GM21723 (cell line): ENCODE measurements around the gene PRDM12.

Experiments
- ATAC-seq: cut with Tn5 transposase; IDR thresholded peaks from one replicate; pipeline ENCODE4 v1.9.1; 2021; ENCODE audit warnings: mild to moderate bottlenecking, moderate library complexity; ENCODE audit not compliant: unreplicated experiment

The PRDM12 gene

DNA sequence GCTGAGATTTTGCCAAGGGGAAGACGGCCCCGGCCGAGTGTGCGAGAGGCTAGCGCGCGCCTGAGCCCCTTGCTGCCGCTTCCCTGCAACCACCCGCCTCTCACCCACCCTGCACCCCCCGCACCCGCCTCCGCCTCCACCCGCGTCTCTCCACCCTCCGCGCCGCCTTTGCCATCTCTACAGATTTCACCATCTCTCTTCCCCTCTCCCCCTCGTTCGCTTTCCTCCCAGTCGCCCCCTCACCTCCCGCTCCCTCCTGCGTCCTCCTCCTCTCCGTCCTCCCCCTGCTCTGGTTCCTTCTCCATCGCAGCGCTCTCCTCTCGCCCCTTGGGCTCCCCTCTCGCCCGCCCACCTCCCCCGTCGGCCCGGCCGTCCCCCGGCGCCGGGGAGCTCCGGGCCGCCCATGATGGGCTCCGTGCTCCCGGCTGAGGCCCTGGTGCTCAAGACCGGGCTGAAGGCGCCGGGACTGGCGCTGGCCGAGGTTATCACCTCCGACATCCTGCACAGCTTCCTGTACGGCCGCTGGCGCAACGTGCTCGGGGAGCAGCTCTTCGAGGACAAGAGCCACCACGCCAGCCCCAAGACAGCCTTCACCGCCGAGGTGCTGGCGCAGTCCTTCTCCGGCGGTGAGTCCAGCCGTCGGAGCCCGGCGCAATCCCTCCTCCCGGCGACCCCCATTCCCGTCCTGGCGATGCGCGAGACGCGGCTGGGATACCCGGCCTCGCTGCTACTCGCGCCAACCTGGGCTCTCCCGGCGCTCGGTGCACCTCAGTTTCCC lies at the start of gene PRDM12:
Gene PRDM12, plus strand, starts transcription at position 344 of the 778 bp plus-strand sequence. Its CDS starts 60 bp downstream, at position 404.
- no peak for ATAC-seq

DNA sequence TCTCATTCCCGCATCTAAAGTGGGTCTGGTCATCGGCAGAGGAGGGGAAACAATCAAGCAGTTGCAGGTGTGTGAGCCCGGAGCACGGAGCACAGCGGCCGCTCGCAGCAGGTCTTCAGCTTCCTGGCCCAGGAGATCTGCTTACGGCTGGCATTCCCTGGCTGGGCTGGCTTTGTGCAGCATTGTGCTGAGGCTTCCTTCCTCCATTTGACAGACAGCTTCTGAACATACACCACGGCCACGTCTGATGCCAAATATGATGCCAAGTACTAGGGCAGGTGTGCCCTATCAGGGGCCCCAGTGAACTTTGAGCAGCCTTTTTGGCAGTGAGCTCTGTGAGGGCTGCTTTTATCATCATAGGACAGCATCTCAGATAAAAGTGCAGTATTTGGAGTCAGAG lies 47.9 kb upstream of the PRDM12 start:
- no peak for ATAC-seq

DNA sequence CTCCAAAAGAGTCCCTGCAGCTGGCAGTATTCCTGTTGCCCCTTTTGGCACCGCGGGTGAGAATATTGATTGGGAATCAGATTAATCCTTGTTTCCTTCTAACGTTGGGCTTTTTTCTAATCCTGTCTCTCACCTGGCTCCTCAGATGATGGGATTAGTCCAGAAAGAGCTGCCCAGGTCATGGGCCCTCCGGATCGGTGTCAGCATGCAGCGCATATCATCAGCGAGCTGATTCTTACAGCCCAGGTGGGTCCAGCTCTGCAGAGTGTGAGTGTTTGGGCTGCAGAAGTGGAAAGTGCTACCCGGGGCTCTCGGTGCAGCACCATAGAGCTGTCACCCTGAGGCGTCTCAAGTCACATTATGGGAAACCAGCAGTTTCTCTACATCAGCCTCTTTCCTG lies 40.9 kb upstream of the PRDM12 start:
- no peak for ATAC-seq

DNA sequence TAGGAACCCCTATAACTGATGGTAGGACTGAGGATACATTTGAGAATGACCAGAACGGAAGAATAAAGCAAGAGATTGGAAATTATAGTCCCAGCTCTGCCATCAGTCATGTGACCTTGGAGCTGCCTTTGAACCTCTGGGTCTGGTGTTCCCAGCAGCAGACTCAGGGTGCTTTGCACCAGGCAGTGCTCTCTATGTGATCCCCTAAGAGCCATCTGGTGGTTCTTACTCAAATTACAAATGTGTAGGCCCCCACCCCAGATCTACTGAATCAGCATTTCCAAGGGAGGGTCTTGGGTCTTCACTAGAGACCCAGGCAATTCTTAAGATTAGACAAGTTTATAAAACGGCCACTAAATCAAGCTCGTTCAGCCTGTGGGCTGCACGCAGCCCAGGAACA lies 40.2 kb upstream of the PRDM12 start:
- ATAC-seq = no peak

DNA sequence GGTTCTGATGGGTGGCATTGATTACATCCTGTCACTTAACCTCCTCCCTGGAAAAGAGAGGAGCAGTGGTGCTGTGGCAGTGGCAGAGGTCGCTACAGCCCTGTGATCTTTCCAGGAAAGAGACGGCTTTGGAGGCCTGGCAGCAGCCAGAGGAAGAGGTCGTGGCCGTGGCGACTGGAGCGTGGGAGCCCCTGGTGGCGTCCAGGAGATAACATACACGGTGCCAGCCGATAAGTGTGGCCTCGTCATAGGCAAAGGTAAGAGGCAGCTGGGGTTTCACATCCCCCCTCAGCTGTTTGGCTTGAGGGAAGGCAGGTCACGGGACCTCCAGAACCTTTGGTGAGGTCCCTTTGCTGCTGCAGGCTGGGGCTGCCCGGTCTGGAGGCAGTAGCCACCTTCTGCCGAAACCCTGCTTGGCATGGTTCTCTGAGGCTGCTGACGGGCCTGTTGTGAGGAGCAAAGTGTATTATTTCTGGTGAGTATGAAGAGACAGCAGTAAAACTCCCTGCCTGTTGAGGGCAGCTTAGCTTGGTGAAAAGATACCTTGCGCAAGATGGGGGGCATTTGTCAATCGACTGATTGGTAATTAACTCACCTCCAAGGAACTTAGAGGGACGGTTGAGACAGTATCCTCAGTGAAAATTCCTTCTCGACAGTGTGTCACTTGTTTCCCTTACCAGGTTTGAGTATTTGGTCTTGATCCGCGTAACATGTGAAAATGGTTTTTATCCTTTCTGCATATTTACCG lies 38.0 kb upstream of the PRDM12 start:
- no peak for ATAC-seq

DNA sequence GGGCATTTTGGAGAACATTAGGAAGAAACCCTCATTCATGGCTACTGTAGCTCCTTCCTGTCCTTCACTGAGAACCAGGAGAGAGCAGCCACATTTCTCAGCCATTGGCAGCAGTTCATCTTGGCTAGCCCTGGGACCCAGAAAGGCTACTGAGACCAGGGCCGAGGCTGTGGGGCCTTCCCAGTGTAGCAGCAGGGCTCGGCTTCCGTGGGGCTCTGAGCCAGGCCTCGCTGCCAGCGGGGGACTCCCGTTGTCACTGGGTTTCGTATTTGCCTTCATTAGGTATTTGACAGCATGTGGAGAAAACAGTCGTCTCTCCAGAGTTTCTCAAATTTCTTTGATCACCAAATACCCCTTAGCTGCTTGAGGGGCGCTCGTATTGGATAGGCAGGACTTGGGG lies 37.3 kb upstream of the PRDM12 start:
- ATAC-seq = no peak

DNA sequence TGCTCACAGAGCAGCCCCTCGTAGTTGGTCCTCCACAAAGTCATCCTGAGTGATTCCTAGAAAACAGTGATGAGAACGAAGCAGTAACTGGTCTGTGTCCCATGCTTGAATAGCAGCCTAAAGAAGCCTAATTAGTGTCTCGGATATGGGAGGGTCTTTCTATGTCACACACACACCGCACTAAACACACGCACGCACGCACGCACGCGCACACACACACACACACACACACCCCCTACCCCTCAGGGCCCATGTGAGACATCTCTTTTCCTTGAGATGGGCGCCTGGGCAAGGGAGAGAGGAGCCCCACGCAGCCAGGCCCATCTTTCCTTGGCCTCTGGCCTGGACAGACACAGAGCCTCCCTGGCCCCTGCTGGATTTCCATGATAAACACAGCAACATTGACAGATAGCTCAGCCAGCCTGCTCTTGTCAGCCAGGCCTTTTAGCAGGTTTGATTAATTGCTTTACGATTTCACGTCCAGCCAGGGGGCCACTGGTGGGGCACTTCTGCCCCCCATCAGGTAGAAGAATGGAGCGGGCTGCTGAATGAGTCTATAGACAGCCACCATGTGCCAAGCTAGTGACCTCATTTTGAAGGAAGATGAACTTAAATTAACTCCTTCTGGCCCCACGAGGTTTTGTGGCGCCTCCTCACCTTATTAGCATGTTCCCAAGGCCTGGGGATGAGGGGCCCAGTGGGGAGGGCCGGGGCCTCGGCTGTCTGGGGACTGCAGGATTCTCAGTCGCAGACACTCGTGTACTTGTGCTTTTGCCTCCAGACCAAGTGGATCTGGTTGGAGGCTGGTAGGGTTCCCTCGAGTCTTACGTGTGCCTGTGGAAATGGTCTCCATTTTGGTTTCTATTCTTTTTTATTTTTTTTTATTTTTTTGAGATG lies 36.2 kb upstream of the PRDM12 start:
- ATAC-seq = no peak

DNA sequence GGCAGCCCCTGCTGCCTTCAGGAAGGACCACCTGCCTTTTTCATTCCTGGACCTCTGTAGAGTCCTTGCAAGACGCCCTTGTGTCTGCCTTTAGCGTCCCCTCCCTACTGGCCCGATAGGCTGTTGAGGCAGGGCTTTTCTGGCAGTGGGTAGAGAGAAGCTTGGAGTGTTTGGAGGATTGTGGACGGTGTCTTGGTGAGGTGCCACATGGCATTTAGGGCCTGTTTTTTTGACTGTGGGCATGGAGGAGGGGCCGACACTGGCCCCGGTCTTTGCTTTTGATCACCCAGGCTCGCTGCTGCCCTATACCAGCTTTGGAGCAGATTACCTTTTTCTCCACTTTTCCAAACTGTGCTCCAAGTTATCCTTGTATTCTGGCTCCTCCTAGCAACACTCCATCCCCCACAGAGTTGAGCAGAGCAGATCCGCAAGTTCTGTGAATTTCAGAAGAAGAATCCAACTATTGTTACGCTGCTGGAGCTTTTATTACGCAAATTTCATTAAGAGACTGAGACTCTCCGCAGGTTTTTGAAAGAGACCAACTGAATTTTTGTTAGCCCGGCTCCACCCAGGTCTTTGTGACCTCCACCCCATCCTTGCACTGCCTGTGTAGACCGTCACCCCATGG lies 34.8 kb upstream of the PRDM12 start:
- ATAC-seq = no peak

DNA sequence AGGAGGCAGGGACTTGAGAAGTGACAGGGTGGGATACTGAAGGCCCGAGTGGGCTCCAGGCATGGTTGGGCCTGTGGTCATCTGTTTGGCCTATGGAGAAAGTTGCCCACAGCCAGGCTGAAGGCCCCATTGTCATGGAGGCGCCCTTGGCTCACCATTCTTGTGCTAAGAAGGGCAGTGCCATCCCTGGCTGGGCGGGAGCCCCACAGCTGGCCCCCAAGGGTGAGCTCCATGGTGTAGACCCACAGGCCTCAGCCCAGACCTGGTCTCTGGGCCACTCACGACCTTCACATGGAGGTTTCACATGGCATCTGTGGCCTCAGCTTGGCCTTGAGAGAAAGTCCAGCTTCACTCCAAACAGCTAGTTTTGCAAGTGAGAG lies 34.3 kb upstream of the PRDM12 start:
- ATAC-seq = no peak

DNA sequence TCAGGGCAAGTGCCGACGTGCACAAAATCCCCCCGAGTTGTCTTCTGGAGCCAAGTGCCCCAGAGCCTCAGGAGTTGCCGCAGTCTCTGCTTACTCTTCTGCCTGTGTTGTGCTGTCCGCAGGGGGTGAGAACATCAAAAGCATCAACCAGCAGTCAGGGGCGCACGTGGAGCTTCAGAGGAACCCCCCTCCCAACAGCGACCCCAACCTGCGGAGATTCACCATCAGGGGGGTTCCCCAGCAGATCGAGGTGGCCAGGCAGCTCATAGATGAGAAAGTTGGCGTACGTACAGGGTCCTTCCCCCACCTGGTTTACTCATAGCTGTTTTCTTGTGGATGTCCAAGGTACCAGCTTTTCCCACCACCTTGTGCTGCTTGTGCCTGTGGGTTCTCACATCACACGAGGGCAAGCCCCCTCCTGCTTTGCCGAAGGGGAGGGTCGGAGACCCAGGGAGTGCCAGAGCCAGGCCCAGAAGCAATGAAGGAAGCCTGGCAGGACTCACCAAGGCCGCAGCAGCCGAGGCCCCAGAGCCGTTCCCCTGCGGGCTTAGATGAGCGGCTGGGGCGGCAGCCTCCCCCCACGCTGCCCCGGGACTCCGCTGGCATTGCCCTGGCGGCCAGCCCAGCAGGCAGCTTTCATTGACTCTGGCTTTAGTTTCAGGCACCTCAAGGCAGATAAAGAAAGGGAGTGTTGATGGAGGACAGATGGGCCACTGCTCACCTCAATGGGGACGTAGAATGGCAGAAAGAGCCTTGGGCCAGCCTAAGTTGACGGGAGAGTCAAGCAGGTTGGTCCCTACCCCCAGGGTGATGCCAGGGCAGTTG lies 33.7 kb upstream of the PRDM12 start:
- no peak for ATAC-seq

DNA sequence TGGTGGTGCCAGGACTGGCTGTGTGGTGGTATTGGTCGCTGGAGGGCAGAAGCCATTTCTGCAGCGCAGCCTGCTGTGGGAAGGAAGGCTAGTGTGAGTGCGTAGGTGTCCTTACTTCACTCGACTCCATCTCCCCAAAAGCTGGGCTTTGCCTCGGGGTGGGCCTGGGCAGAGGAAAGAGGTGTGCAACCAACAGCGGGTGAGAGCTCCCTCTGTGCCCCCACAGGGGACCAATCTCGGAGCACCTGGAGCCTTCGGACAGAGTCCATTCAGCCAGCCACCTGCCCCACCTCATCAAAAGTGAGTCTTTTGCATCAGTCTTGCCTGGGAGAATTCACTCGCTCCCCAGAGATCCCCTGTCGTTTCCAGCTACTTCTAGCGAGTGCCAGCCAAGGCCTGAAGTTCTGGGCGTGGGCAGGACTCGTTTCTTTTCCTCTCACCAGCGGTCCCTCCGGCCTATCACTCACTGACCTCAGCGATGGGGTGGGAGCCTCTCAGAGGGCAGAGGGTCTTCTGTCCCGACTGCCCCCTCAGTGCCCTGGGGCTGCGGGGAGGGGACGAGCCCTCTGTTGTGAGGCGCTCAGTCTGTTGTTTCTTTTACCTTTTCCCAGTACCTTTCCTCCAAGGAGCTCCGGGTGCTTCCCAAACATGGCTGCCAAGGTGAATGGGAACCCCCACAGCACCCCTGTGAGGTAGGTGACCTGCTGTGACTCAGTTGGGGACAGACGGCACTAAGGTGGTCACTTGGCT lies 32.9 kb upstream of the PRDM12 start:
- ATAC-seq = no peak

DNA sequence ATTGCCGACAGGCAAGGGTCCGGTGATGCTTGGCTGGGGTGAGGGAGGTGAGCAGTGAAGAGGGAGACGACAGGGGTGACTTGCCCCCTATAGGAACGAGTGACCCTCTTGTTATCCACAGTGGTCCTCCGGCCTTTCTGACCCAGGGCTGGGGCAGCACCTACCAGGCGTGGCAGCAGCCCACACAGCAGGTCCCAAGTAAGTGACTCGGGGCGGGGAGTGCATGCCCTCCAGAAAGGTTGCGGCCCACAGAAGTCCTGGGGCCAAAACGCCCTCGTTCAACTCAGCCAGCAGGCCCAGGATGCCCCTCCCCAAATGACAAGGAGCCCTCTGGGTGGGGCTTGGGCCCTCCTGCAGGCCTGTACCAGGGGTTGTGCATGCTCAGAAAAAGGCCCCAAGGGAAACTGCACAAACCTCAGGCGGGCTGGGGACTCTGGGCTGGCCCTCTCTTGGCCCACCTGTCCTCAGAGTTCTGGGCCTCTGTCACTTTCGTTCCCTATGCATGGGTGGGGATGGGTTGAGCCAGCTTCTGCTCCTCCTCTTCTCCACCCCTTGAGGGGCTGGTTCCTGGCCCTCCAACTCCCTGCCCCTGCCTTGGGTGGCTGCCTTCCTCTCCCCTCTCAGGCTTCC lies 32.2 kb upstream of the PRDM12 start:
- ATAC-seq = no peak

DNA sequence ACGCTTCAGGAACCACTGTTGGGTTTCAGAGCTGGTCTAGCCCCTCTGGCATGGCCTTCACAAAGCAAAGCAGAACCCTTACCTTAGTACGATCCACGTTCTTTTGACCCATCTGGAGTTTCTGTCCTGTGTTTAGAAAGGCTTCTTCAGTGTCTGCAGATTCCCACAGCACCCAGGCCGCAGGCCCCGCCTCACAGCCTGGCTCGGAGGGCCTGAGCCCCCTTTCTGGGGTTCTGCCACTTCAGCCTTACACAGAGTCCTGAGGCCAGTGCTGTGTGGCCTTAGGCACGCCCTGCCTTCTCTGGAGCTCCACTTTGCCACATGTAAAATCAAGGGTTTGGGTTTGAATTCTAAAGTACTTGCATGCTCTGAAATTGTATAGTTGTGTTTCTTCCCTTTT lies 31.6 kb upstream of the PRDM12 start:
- ATAC-seq = no peak

DNA sequence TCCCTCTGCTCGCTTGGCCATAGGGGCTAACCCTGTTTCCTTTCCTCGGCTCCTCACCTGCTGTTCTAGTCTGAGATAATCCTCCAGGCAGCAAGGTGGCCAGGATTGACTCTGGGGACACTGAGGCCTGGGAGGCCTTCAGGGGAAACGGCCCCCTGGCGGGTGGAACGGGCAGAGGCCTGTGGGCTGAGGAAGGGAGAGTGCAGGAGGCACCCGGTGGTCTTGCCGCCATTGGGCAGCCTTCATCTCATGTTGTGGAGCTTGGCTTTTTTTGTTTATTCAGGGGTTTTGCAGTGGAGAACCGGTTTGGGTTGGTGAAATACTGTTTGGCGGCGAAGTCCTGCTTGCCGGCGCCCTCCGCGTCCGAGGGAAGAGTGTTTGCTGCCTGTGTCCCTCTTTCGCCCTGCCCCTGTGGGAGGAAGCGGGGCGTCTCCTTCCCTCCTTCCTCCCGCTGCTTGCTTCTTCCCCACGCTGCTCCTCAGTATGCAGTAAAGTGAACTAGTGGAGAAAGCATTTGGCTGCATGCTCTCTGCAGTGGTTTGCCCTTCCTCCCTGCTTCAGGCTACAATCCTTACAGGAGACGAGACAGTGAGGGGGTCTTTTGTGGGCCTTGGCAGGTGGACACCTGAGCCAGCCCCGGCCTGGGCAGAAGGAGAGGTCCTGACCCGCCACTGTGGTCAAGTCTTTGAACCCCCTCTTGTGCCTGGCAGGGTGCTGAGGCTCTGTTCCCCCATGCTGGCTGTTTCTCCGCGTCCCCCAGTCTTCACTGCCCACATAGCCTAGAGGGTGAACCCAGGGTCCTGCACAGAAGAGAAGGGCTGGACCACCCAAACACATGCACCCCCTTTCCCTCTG lies 30.8 kb upstream of the PRDM12 start:
- no peak for ATAC-seq

DNA sequence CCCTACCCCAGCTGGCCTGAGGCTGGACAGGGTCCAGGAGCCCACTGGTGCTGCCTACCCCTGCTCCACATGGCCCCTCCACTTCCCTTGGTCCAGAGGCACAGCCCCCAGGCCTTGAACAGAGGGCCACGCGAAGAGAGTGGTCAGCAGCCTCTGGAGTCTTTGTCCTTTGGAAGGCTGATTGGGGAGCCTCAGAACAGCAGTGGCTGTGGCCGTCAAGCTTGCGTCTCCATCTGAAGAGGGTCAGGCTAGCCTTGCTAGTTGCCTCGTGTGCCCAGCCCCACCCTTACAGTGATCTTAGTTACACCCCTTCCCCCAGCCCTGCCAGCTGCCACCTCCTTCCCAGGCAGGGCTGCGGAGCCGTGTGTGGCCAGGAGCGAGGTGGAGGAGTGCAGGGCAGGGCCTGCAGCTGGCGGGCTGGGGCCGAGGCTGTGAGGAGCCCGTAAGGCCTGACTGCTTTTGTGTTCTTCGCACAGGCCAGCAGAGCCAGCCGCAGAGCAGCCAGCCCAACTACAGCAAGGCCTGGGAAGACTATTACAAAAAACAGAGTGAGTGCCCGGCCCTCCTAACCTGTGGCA lies 30.1 kb upstream of the PRDM12 start:
- ATAC-seq = no peak

DNA sequence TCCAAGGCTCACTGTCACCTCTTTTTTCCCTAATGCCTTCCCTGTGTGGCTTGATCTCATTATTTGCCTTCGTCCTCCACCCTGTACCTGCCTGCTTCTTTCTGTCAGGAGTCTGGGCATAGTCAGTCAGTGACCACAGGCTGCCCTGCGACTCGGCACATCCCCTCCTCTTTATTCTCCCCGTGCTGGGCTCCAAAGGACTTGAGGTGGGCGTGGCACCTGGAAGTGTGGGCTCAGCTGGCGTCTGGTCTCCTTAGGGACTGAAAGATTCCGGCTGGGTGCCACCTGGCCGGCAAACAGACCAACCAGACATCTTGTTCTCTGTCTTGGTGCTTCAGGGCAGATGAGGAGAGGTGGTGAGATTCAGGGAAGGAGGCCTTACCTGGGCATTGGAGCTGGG lies 29.6 kb upstream of the PRDM12 start:
- no peak for ATAC-seq

DNA sequence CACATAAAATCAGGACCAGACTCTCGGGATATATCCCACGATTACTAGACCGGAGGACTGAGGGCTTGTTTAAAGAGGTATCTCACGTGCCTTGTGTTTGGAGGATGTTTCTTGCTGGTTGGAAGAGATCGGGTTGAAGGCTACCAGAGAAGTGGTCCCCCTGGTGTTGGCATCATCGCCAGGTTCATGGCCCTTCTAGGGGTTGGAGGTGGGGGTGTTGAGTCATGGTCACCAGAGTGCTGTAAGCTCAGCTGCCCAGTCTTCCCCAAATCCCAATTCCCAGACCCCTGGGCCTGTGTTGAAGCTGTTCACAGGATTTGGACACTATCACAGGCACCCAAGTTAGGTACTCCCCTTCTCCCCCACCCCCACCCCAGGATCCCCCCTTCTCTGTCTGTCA lies 29.1 kb upstream of the PRDM12 start:
- no peak for ATAC-seq
